Neural progenitor cell (in vitro differentiated cells): ENCODE results near the gene TSPAN33.

ENCODE experiments used
- EZH2 ChIP-seq: fragments of 200-600 bp; sonication (generic); IDR thresholded peaks from 2 replicates; pipeline ENCODE4 v1.6.1; 2017; ENCODE audit warnings: antibody characterized with exemption, mild to moderate bottlenecking, moderate library complexity
- EZH2phosphoT487 ChIP-seq: fragments of 200-600 bp; sonication (generic); IDR thresholded peaks from 2 replicates; pipeline ENCODE4 v1.6.1; 2017; ENCODE audit warnings: antibody characterized with exemption
- TF ChIP-seq, protein P1 (sequence below): fragments of 200-600 bp; sonication (generic); IDR thresholded peaks from 2 replicates; pipeline ENCODE4 v1.5.1; 2017; ENCODE audit warnings: antibody characterized with exemption, mild to moderate bottlenecking

DNA sequence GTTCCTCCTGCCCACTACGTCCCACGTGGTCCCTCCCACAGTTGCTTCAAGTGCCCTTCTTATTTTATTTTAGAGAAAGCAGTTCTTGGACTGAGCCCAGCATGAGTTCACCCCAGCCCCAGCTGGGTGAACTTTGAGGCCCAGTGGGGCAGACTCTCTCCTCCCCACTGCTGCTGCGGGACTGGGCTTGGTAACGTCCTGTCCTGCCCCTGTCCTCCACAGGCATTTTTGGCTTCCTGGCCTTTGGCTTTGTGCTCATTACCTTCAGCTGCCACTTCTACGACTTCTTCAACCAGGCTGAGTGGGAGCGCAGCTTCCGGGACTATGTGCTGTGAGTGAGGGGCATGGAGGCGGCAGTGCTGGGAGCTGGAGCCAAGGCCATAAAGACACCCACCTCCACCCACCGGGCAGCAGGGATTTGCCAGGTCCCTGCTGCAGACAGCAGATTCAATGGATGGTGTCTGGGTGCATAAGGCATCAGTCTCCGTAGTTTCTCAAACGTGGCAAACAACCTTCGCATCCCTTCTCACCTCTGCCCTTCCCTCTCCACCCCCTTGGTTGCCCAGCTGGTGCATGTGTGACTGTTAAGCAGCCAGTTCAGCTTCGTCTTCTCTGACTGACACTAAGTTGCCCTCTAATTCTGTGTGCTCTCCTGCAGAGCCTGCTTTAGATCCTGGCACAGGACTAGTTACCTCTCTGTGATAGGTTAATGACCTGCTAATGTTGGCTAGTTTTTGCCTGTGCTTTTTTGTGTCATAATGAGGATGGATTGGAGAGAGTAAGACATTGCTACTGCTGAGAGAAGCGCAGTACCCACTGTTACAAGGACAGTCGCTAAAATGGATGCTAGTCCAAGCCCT lies 64.8 kb downstream of the TSPAN33 start:
- TF ChIP-seq, protein P1, sequence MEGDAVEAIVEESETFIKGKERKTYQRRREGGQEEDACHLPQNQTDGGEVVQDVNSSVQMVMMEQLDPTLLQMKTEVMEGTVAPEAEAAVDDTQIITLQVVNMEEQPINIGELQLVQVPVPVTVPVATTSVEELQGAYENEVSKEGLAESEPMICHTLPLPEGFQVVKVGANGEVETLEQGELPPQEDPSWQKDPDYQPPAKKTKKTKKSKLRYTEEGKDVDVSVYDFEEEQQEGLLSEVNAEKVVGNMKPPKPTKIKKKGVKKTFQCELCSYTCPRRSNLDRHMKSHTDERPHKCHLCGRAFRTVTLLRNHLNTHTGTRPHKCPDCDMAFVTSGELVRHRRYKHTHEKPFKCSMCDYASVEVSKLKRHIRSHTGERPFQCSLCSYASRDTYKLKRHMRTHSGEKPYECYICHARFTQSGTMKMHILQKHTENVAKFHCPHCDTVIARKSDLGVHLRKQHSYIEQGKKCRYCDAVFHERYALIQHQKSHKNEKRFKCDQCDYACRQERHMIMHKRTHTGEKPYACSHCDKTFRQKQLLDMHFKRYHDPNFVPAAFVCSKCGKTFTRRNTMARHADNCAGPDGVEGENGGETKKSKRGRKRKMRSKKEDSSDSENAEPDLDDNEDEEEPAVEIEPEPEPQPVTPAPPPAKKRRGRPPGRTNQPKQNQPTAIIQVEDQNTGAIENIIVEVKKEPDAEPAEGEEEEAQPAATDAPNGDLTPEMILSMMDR, result no peak
- TF ChIP-seq EZH2 (no peak), EZH2phosphoT487 (no peak)
